ENCODE results near the gene UBTD2.
"Not testable (repeated sequence)": the region's sequence is repeated elsewhere in the genome, so short reads cannot be mapped to it uniquely, and the experiment has no call there.

The UBTD2 gene

GRCh38 chr5:172283020-172283861 is at the start of gene UBTD2:
UBTD2 (minus strand) TSS chr5:172283764; CDS start chr5:172283665, 99 bp downstream.
- DNase-seq, result peak in 50 of 58 donors; percentile 18 to 83 (median 60)

- not testable (repeated sequence) for DNase-seq
Measured at GRCh38 chr5:172326901-172327300, 43.3 kb upstream of the UBTD2 start.

GRCh38 chr5:172325452-172325851 is 41.9 kb upstream of the UBTD2 start:
- DNase-seq, result no peak

GRCh38 chr5:172322028-172322965 is 38.7 kb upstream of the UBTD2 start:
- no peak for DNase-seq

- DNase-seq, result no peak
Measured at GRCh38 chr5:172321593-172321992, 38.0 kb upstream of the UBTD2 start.

GRCh38 chr5:172319708-172320441 is 36.3 kb upstream of the UBTD2 start:
- DNase-seq, result no peak

GRCh38 chr5:172315587-172316493 is 32.3 kb upstream of the UBTD2 start:
- no peak for DNase-seq

- no peak for DNase-seq
Measured at GRCh38 chr5:172313915-172314314, 30.4 kb upstream of the UBTD2 start.

GRCh38 chr5:172312286-172312685 is 28.7 kb upstream of the UBTD2 start:
- DNase-seq, result no peak

GRCh38 chr5:172311605-172312004 is 28.0 kb upstream of the UBTD2 start:
- no peak for DNase-seq

- no peak for DNase-seq
Measured at GRCh38 chr5:172311026-172311425, 27.5 kb upstream of the UBTD2 start.

- DNase-seq, result no peak
Measured at GRCh38 chr5:172305380-172305779, 21.8 kb upstream of the UBTD2 start.

GRCh38 chr5:172303572-172304335 is 20.2 kb upstream of the UBTD2 start:
- no peak for DNase-seq

GRCh38 chr5:172303162-172303561 is 19.6 kb upstream of the UBTD2 start:
- no peak for DNase-seq

GRCh38 chr5:172302047-172302710 is 18.6 kb upstream of the UBTD2 start:
- DNase-seq, result no peak

GRCh38 chr5:172299916-172300439 is 16.4 kb upstream of the UBTD2 start:
- DNase-seq, result no peak

GRCh38 chr5:172294831-172295230 is 11.3 kb upstream of the UBTD2 start:
- DNase-seq, result no peak

GRCh38 chr5:172293745-172294342 is 10.3 kb upstream of the UBTD2 start:
- DNase-seq, result no peak

All from anterior cingulate cortex (tissue), 58 donors.